Left ventricle myocardium inferior (tissue), 1 donor: ENCODE results near the gene EFHC1. TPM values are rescaled to one million over a fixed set of nuclear protein-coding genes. Genes with fewer than 3 reads are reported as not detected.

Experiments used
- DNase-seq: peaks from one replicate; pipeline ENCODE4 v3.0.0-alpha.2; 2020
- H3K27ac ChIP-seq: fragments of 200-600 bp; replicated peaks from 2 replicates; pipeline ENCODE4 v1.8.0; 2021
- H3K27me3 ChIP-seq: fragments of 200-600 bp; 2 replicates; pipeline ENCODE4 v1.8.0; 2021; ENCODE audit warnings: low read depth
- H3K36me3 ChIP-seq: fragments of 200-600 bp; 2 replicates; pipeline ENCODE4 v1.8.0; 2021
- H3K4me1 ChIP-seq: fragments of 200-600 bp; 2 replicates; pipeline ENCODE4 v1.8.0; 2021
- H3K4me3 ChIP-seq: fragments of 200-600 bp; 2 replicates; pipeline ENCODE4 v1.8.0; 2021; ENCODE audit warnings: mild to moderate bottlenecking, moderate library complexity
- H3K9me3 ChIP-seq: fragments of 200-600 bp; replicated peaks from 2 replicates; pipeline ENCODE4 v1.8.0; 2021
- CTCF ChIP-seq: fragments of 200-600 bp; IDR thresholded peaks from 2 replicates; pipeline ENCODE4 v1.8.0; 2021; ENCODE audit warnings: antibody characterized with exemption, mild to moderate bottlenecking, borderline replicate concordance
- intact Hi-C: fragments of 100-400 bp; cut with micrococcal nuclease; formaldehyde crosslinking; loops from one replicate; pipeline ENCODE4 v1.11.0; 2022
- total RNA-seq: library from RNA; stranded (reverse); fragmentation: NEBNext Ultra II Directional; extraction: Animal tissue kit (Norgen Biotek cat#: 25700); gene quantifications from one replicate; pipeline ENCODE4 v1.2.1, GENCODE V29; 2021
- donor health status: DM: no; HTN: yes; CAD: no; lungs with severe emphysema.

Gene EFHC1
- total RNA-seq, 1 donor from 2014 or later: 5.7 TPM

- Histone ChIP-seq H3K9me3 (no peaks in the 10 kb centered on the region), H3K4me3 (no peak overlapping the region), H3K4me1 (peaks cover 19% of the 10 kb centered on the region), H3K27me3 (no peaks in the 10 kb centered on the region), H3K36me3 (no peaks in the 10 kb centered on the region), H3K27ac (no peak overlapping the region)
- no peak for TF ChIP-seq CTCF
- intact Hi-C loops: no loop called here
- no peak for DNase-seq
Observed at GRCh38 chr6:52375780-52376556, 44.2 kb upstream of the EFHC1 start.

GRCh38 chr6:52376763-52377162 lies 43.4 kb upstream of the EFHC1 start:
- Histone ChIP-seq H3K27ac (no peak overlapping the region), H3K36me3 (no peaks in the 10 kb centered on the region), H3K4me3 (no peak overlapping the region), H3K9me3 (no peaks in the 10 kb centered on the region), H3K4me1 (peaks cover 19% of the 10 kb centered on the region), H3K27me3 (no peaks in the 10 kb centered on the region)
- intact Hi-C loops: no loop called here
- no peak for TF ChIP-seq CTCF
- DNase-seq: no peak

- Histone ChIP-seq H3K27ac (no peak overlapping the region), H3K36me3 (no peaks in the 10 kb centered on the region), H3K9me3 (no peaks in the 10 kb centered on the region), H3K27me3 (no peaks in the 10 kb centered on the region), H3K4me3 (no peak overlapping the region), H3K4me1 (peaks cover 19% of the 10 kb centered on the region)
- TF ChIP-seq CTCF: no peak
- intact Hi-C loops: no loop called here
- no peak for DNase-seq
Observed at GRCh38 chr6:52377538-52378221, 42.5 kb upstream of the EFHC1 start.

DNA sequence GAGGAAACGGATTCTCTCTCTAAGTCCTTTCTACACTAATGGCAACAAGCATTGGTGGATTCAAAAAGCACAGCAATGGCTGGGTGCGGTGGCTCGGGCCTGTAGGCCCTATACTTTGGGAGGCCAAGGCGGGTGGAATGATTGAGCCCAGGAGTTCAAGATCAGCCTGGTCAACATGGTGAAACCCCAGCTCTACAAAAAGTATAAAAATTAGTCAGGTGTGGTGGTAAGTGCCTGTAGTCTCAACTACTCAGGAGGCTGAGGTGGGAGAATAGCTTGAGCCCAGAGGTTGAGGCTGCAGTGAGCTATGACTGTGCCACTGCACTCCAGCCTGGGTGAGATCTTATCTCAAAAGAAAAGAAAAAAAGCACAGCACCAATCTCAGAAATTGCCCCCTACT lies 38.9 kb upstream of the EFHC1 start:
- H3K4me3 ChIP-seq: no peak overlapping the region
- TF ChIP-seq CTCF: no peak
- DNase-seq: no peak
- H3K4me1 ChIP-seq: peaks cover 19% of the 10 kb centered on the region
- H3K27ac ChIP-seq: no peak overlapping the region
- intact Hi-C loops: no loop called here
- no peaks in the 10 kb centered on the region for H3K27me3 ChIP-seq
- no peaks in the 10 kb centered on the region for H3K36me3 ChIP-seq
- no peaks in the 10 kb centered on the region for H3K9me3 ChIP-seq

GRCh38 chr6:52384145-52384766 lies 35.9 kb upstream of the EFHC1 start:
- Histone ChIP-seq H3K4me3 (no peak overlapping the region), H3K27me3 (no peaks in the 10 kb centered on the region), H3K4me1 (peaks cover 8% of the 10 kb centered on the region), H3K27ac (no peak overlapping the region), H3K9me3 (no peaks in the 10 kb centered on the region), H3K36me3 (no peaks in the 10 kb centered on the region)
- TF ChIP-seq CTCF: no peak
- intact Hi-C loops: no loop called here
- DNase-seq: no peak
